Uterus (tissue), 2 donors: Measurements from ENCODE around the gene TBCA.

Experiments
- CTCF ChIP-seq, 4 experiments: fragments of 200-600 bp in 2 of 4; fragments of 450-650 bp in 2 of 4; sonication (generic) in 2 of 4; IDR thresholded peaks; one replicate each; pipeline ENCODE4 v1.5.1; 2016 to 2019; ENCODE audit warnings: antibody characterized with exemption in 4 of 4, mild to moderate bottlenecking in 2 of 4, moderate library complexity in 1 of 4
- POLR2A ChIP-seq, 2 donors: fragments of 450-650 bp; IDR thresholded peaks; one replicate each; pipeline ENCODE4 v1.6.1; 2016; ENCODE audit warnings: antibody characterized with exemption in 2 of 2, mild to moderate bottlenecking in 1 of 2, moderate library complexity in 1 of 2

- TF ChIP-seq POLR2A (IDR thresholded peaks at IDR 0.05) (no peak), CTCF (IDR thresholded peaks at IDR 0.05) (no peak)
Measured at GRCh38 chr5:77743181-77743580, 33.0 kb downstream of the TBCA start.
